BJ (cell line): ENCODE data around the gene CFAP410. TPM values are rescaled to one million over a fixed set of nuclear protein-coding genes. Genes with fewer than 3 reads are reported as not detected.
"Not testable (repeated sequence)": the region's sequence is repeated elsewhere in the genome, so short reads cannot be mapped to it uniquely, and the experiment has no call there.

ENCODE experiments used
- CTCF ChIA-PET: fragments of 350-600 bp; formaldehyde crosslinking; extraction: SDS; loops from one replicate; lab custom pipeline; 2021; ENCODE audit warnings: antibody characterized with exemption, inconsistent platforms; lab: Yijun Ruan, JAX
- POLR2A ChIA-PET: fragments of 300-600 bp; sonication (Branson Sonifier 250); formaldehyde crosslinking; extraction: SDS; loops from one replicate; lab custom pipeline; 2021; ENCODE audit warnings: antibody characterized with exemption; lab: Charles Lee
- DNase-seq: peaks from one replicate; pipeline ENCODE4 v3.0.0-alpha.2; 2011; ENCODE audit warnings: low read depth
- H3K27me3 ChIP-seq: 2 replicates; pipeline ENCODE4 v1.6.0; 2011; ENCODE audit warnings: low read length; ENCODE audit not compliant: control insufficient read depth, insufficient read depth
- H3K36me3 ChIP-seq: 2 replicates; pipeline ENCODE4 v1.5.1; 2011; ENCODE audit warnings: low read length; ENCODE audit not compliant: control insufficient read depth, insufficient read depth
- H3K4me3 ChIP-seq: 2 replicates; pipeline ENCODE4 v1.5.1; 2011; ENCODE audit warnings: low read depth, mild to moderate bottlenecking, control low read depth, low read length
- CTCF ChIP-seq: IDR thresholded peaks from 2 replicates; pipeline ENCODE4 v1.5.1; 2011; ENCODE audit warnings: low read depth, mild to moderate bottlenecking, control low read depth, inconsistent platforms, low read length, moderate library complexity; ENCODE audit not compliant: insufficient read depth
- polyA plus RNA-seq: library from polyadenylated mRNA; depleted of rRNA; stranded (reverse); fragments of >200 nt; gene quantifications from 2 replicates; pipeline ENCODE4 v1.2.3, GENCODE V29; 2011

Gene CFAP410
- polyA plus RNA-seq, 1 experiment, result 13.5 TPM

DNA sequence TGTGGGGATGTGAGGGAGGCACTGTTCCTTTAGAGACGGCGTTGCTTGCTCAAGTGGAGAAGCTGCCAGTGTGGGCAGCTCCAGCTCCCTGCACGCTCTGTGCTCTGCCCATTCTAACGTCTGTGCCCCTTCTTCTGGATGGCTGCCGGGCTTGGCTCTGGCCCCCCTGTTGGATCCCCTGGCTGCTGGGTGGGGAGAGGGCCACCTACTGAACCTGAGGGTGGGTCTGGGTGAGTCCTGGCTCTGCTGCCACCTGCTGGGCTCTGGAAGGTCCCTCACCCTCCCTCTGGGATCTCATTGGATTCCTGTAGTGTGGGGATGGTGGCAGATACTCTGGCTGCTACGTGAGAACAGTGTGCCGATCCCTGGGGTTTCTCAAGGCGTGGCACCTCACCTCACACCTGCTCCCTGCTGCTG, 34.3 kb downstream of the CFAP410 start:
- peak; percentile 82 for TF ChIP-seq CTCF
- H3K4me3 ChIP-seq, result no peak overlapping the region
- DNase-seq, result no peak
- H3K36me3 ChIP-seq, result peaks cover 26% of the 10 kb centered on the region
- POLR2A ChIA-PET, result no interaction called here
- CTCF ChIA-PET, result interaction anchor here (0.7 to 2.1 kb wide), 7 partner anchors 9 to 489 kb away, joined by 3 to 8 read pairs (median 4); no protein-coding TSS in a partner anchor
- no peaks in the 10 kb centered on the region for H3K27me3 ChIP-seq

DNA sequence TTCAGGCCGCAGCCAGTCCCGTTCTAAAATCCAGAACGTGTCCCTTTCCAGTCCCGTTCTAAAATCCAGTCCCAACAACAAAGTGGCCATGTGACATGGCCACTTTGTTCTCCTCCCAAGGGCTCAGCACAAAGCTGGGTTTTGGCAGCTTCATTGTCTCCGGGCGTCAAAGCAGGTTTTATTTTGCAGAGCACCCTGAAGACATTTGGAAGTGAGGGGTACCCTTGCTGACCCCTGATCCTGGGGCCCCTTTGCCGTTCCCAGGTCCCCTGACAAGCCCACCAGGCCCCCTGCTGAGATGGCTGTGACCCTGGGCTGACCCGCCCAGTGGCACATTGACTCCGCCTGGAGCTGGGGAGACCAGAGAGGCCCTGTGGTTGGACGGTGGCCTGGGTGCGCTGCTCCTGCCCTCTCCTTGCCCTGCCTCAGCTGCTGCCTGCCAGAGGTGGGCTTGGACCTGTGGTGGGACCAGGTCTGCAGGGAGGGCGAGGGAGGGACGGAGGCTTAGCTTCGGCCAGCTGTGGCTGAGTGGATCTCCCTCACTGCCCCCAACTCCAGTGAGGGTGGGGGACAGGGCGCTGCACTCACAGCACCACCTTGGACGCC, 35.1 kb downstream of the CFAP410 start:
- ChIA-PET POLR2A (no interaction called here), CTCF (interaction anchor here (0.8 to 2.1 kb wide), 7 partner anchors 8 to 490 kb away, joined by 3 to 8 read pairs (median 5); no protein-coding TSS in a partner anchor)
- no peak for TF ChIP-seq CTCF
- Histone ChIP-seq H3K4me3 (no peak overlapping the region), H3K27me3 (no peaks in the 10 kb centered on the region), H3K36me3 (peaks cover 21% of the 10 kb centered on the region)
- no peak for DNase-seq

GRCh38 chr21:44303490-44303981, 35.7 kb downstream of the CFAP410 start:
- TF ChIP-seq CTCF, result no peak
- POLR2A ChIA-PET, result no interaction called here
- CTCF ChIA-PET, result interaction anchor here (1.0 to 2.1 kb wide), 4 partner anchors 8 to 490 kb away, joined by 4 to 8 read pairs (median 6); no protein-coding TSS in a partner anchor
- Histone ChIP-seq H3K4me3 (no peak overlapping the region), H3K27me3 (no peaks in the 10 kb centered on the region), H3K36me3 (peaks cover 16% of the 10 kb centered on the region)
- no peak for DNase-seq

GRCh38 chr21:44302573-44303401, 36.4 kb downstream of the CFAP410 start:
- H3K4me3 ChIP-seq, H3K27me3 ChIP-seq, POLR2A ChIA-PET, DNase-seq: not testable (repeated sequence)
- H3K36me3 ChIP-seq, result peaks cover 14% of the 10 kb centered on the region
- CTCF ChIA-PET, result interaction anchor here (2.1 kb wide), 1 partner anchor 491 kb away, joined by 6 read pairs; no protein-coding TSS in a partner anchor

DNA sequence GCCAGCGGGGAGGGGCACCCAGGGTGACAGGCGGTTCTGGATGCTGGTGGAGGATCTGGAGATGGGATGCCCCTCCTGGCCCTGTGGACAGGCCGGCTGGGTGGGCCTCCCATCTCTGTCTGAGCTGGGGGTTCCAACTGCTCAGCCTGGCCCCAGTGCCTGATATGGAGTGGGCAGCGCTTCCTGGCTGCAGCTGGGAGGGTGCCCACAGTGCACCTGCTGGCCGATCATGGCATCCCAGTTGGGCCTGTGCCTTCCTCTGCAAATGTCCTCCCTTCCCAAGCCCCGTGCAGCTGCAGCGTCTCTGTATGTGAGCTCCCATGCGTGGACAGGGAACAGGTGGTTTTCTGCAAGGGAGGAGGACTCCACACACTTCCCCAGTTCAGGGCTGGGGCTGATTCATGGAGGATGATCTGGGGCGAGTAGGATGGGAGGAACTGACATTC, 37.2 kb downstream of the CFAP410 start:
- TF ChIP-seq CTCF, result no peak
- no peak for DNase-seq
- ChIA-PET CTCF (no interaction called here), POLR2A (no interaction called here)
- Histone ChIP-seq H3K36me3 (peaks cover 8% of the 10 kb centered on the region), H3K27me3 (no peaks in the 10 kb centered on the region), H3K4me3 (no peak overlapping the region)
